SK-N-SH treated with all-trans-retinoic acid at 6 μM for 48 hours (cell line): Measurements from ENCODE around the gene SDK1.

Experiments
- ATAC-seq: fragments of 200-7000 bp; cut with Tn5 transposase; 3 replicates; pipeline ENCODE4 v1.9.1; 2020; ENCODE audit warnings: mild to moderate bottlenecking, moderate library complexity
- ARNTL ChIP-seq: fragments of 450-650 bp; formaldehyde crosslinking; IDR thresholded peaks from 2 replicates; pipeline ENCODE4 v1.5.0; 2020; ENCODE audit warnings: low read depth, mild to moderate bottlenecking, moderate library complexity, borderline replicate concordance
- BACH2 ChIP-seq: fragments of 250-450 bp; sonication (Bioruptor Pico); IDR thresholded peaks from 2 replicates; pipeline ENCODE4 v1.9.0; 2021; ENCODE audit warnings: mild to moderate bottlenecking, borderline replicate concordance
- CREB5 ChIP-seq: fragments of 250-450 bp; sonication (Bioruptor Pico); IDR thresholded peaks from 2 replicates; pipeline ENCODE4 v1.5.1; 2020; ENCODE audit warnings: low read depth, mild to moderate bottlenecking, moderate library complexity
- CSDC2 ChIP-seq: fragments of 250-450 bp; sonication (Bioruptor Pico); IDR thresholded peaks from 2 replicates; pipeline ENCODE4 v1.5.0; 2020; ENCODE audit warnings: mild to moderate bottlenecking, moderate library complexity
- CSRNP3 ChIP-seq: fragments of 250-450 bp; sonication (Bioruptor Pico); IDR thresholded peaks from 2 replicates; pipeline ENCODE4 v1.5.1; 2021; ENCODE audit warnings: mild to moderate bottlenecking, moderate library complexity
- ESRRG ChIP-seq: fragments of 250-450 bp; sonication (Bioruptor Pico); IDR thresholded peaks from 2 replicates; pipeline ENCODE4 v1.6.1; 2021; ENCODE audit warnings: mild to moderate bottlenecking
- GLIS3 ChIP-seq: fragments of 250-450 bp; sonication (Bioruptor Pico); IDR thresholded peaks from 2 replicates; pipeline ENCODE4 v1.5.0; 2020; ENCODE audit warnings: mild to moderate bottlenecking, moderate library complexity
- ISL1 ChIP-seq: fragments of 250-450 bp; sonication (Bioruptor Pico); IDR thresholded peaks from 2 replicates; pipeline ENCODE4 v2.1.2; 2022; ENCODE audit warnings: mild to moderate bottlenecking, moderate library complexity
- OSR1 ChIP-seq: fragments of 250-450 bp; sonication (Bioruptor Pico); IDR thresholded peaks from 2 replicates; pipeline ENCODE4 v1.8.0; 2022; ENCODE audit warnings: moderate library complexity, mild to moderate bottlenecking, inconsistent platforms
- PATZ1 ChIP-seq: fragments of 250-450 bp; sonication (Bioruptor Pico); IDR thresholded peaks from 2 replicates; pipeline ENCODE4 v1.8.0; 2020; ENCODE audit warnings: mild to moderate bottlenecking, moderate library complexity, borderline replicate concordance
- PPARA ChIP-seq: fragments of 250-450 bp; sonication (Bioruptor Pico); IDR thresholded peaks from 2 replicates; pipeline ENCODE4 v1.5.0; 2020; ENCODE audit warnings: mild to moderate bottlenecking, borderline replicate concordance
- SNAI2 ChIP-seq: fragments of 250-450 bp; sonication (Bioruptor Pico); IDR thresholded peaks from 2 replicates; pipeline ENCODE4 v1.5.0; 2020; ENCODE audit warnings: mild to moderate bottlenecking, moderate library complexity
- TCF4 ChIP-seq: fragments of 250-450 bp; sonication (Bioruptor Pico); IDR thresholded peaks from 2 replicates; pipeline ENCODE4 v1.8.0; 2021; ENCODE audit warnings: mild to moderate bottlenecking, moderate library complexity, borderline replicate concordance
- TOX ChIP-seq: fragments of 250-450 bp; sonication (Bioruptor Pico); IDR thresholded peaks from 2 replicates; pipeline ENCODE4 v1.8.0; 2021; ENCODE audit warnings: mild to moderate bottlenecking, moderate library complexity, borderline replicate concordance
- TSHZ2 ChIP-seq: fragments of 250-450 bp; sonication (Bioruptor Pico); IDR thresholded peaks from 2 replicates; pipeline ENCODE4 v1.5.0; 2020; ENCODE audit warnings: mild to moderate bottlenecking, moderate library complexity
- ZC3H10 ChIP-seq: fragments of 250-450 bp; sonication (Bioruptor Pico); IDR thresholded peaks from 2 replicates; pipeline ENCODE4 v1.5.1; 2021; ENCODE audit warnings: mild to moderate bottlenecking, moderate library complexity
- ZNF565 ChIP-seq: fragments of 450-650 bp; formaldehyde crosslinking; conservative IDR thresholded peaks from 2 replicates; pipeline ENCODE4 v1.5.0; 2020; ENCODE audit warnings: low read depth, mild to moderate bottlenecking, moderate library complexity
- ZNF70 ChIP-seq: fragments of 450-650 bp; formaldehyde crosslinking; IDR thresholded peaks from 2 replicates; pipeline ENCODE4 v1.5.0; 2020; ENCODE audit warnings: mild to moderate bottlenecking, moderate library complexity
- ZNF8 ChIP-seq: fragments of 450-650 bp; formaldehyde crosslinking; IDR thresholded peaks from 2 replicates; pipeline ENCODE4 v1.5.0; 2020; ENCODE audit warnings: mild to moderate bottlenecking, moderate library complexity

The SDK1 gene

GRCh38 chr7:3682028-3682710, 381.1 kb downstream of the SDK1 start:
- no peak for TF ChIP-seq BACH2
- TF ChIP-seq SNAI2 (CRISPR knock-in tag), result no peak
- TF ChIP-seq ZNF70, result no peak
- TF ChIP-seq CREB5 (CRISPR knock-in tag), result no peak
- no peak for ATAC-seq

GRCh38 chr7:3683546-3684539, 382.8 kb downstream of the SDK1 start:
- TF ChIP-seq CREB5 (CRISPR knock-in tag) (no peak), ARNTL (CRISPR knock-in tag) (no peak), ZNF70 (no peak), ZC3H10 (CRISPR knock-in tag) (no peak), PATZ1 (CRISPR knock-in tag) (no peak), ISL1 (CRISPR knock-in tag) (no peak), CSRNP3 (no peak), SNAI2 (CRISPR knock-in tag) (no peak), TCF4 (CRISPR knock-in tag) (no peak), BACH2 (no peak), CSDC2 (CRISPR knock-in tag) (no peak), GLIS3 (CRISPR knock-in tag) (no peak)
- no peak for ATAC-seq

- ATAC-seq, result no peak
- TF ChIP-seq ZNF565 (no peak), ZNF8 (no peak), GLIS3 (CRISPR knock-in tag) (no peak), TOX (CRISPR knock-in tag) (no peak), OSR1 (CRISPR knock-in tag) (no peak), BACH2 (no peak), ZC3H10 (CRISPR knock-in tag) (no peak), PPARA (CRISPR knock-in tag) (no peak), TSHZ2 (CRISPR knock-in tag) (no peak), ESRRG (CRISPR knock-in tag) (no peak), CREB5 (CRISPR knock-in tag) (no peak), SNAI2 (CRISPR knock-in tag) (no peak), CSRNP3 (no peak)
These were observed 387.0 kb downstream of the SDK1 start for GRCh38 chr7:3688071-3688470.
